Natural killer cell treated with Interleukin-12 subunit alpha and Interleukin-12 subunit beta and Interleukin-15 and Interleukin-18, amount 100 ng/mL, for 72 hours (primary cell): ENCODE measurements around the gene MED8. TPM values are rescaled to one million over a fixed set of nuclear protein-coding genes. Genes with fewer than 3 reads are reported as not detected.

Experiments
- ATAC-seq, 2 donors: fragments of 150-1000 bp; cut with Tn5 transposase in 1 of 2; sonication (Bioruptor Pico), chemical (Tn5 transposase) in 1 of 2; 2 replicates each; pipeline ENCODE4 v1.10.0; 2021
- DNase-seq: peaks from one replicate; pipeline ENCODE4 v3.0.0; 2022; ENCODE audit warnings: low spot score
- H3K27ac Mint-ChIP-seq, 2 donors: 1 replicate in 1 of 2; 2 replicates in 1 of 2; pipeline ENCODE4 v1.8.0; 2022; ENCODE audit warnings: mixed read lengths in 2 of 2, mild to moderate bottlenecking in 1 of 2, moderate library complexity in 1 of 2
- H3K27me3 Mint-ChIP-seq, 2 donors: 1 replicate in 1 of 2; 2 replicates in 1 of 2; pipeline ENCODE4 v1.8.0; 2022; ENCODE audit warnings: mixed read lengths in 2 of 2
- H3K36me3 Mint-ChIP-seq: one replicate; pipeline ENCODE4 v1.8.0; 2022; ENCODE audit warnings: mixed read lengths
- H3K4me1 Mint-ChIP-seq, 2 donors: 1 replicate in 1 of 2; 2 replicates in 1 of 2; pipeline ENCODE4 v1.8.0; 2022; ENCODE audit warnings: low read depth in 2 of 2, mixed read lengths in 2 of 2, mild to moderate bottlenecking in 1 of 2
- H3K4me3 Mint-ChIP-seq: one replicate; pipeline ENCODE4 v1.8.0; 2022; ENCODE audit warnings: mixed read lengths
- H3K9me3 Mint-ChIP-seq: 2 replicates; pipeline ENCODE4 v1.8.0; 2022; ENCODE audit warnings: mixed read lengths
- total RNA-seq, 2 donors: library from RNA; stranded (reverse); gene quantifications; one replicate each; pipeline ENCODE4 v1.2.3, GENCODE V29; 2022

MED8 gene
- total RNA-seq, 2 donors from 2014 or later, result 42.6 to 57.9 TPM

DNA sequence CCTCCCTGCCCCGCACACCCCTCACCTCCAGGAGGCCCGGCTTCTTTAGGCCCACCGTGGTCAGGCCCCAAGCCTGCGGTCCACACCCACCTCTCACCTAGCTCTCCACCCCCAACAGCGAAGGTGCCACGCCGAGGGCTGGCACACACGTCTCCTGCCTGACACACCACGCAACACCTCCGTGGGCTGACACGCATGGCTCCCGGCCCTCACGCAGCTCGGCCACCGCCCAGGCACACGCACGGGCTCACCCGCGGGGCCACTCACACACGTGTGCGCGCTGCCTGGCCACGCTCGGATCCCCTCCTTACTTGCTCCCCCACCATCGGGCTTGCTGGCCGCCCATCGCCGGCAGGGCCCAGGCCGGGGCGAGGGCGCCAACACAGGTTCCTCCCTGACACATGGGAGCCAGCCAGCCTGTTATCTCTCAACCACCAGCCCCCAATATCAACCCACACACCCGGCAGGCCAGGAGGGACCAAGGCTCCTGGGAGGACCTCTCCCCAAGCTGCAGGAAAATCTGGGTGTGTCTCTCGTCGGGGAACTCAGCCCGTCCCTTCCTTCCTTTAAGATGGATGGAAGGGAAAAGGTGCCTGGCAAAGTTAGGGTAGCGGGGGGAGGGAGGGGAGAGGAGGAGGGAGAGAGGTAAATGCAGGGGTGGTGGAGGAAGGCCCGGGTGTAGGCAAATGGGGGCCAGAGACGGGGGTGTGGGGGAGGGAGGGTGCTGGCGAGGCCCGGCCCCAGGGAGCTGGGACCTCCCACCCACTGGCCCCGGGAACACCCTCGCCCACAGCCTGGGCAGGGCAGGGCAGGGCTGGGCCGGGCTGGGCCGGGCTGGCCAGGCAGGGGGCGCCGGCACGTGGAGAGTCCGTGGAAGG, 22.3 kb downstream of the MED8 start:
- Mint-ChIP-seq H3K27ac (peak overlapping the region; percentile 80 to 84), H3K4me1 (peaks cover 43 to 48% of the 10 kb centered on the region in 2 donors), H3K4me3 (peak overlapping the region; percentile 94), H3K9me3 (no peaks in the 10 kb centered on the region), H3K36me3 (peaks cover 11% of the 10 kb centered on the region), H3K27me3 (no peaks in the 10 kb centered on the region)
- ATAC-seq (peak; percentile 77 to 85), DNase-seq (no peak)

DNA sequence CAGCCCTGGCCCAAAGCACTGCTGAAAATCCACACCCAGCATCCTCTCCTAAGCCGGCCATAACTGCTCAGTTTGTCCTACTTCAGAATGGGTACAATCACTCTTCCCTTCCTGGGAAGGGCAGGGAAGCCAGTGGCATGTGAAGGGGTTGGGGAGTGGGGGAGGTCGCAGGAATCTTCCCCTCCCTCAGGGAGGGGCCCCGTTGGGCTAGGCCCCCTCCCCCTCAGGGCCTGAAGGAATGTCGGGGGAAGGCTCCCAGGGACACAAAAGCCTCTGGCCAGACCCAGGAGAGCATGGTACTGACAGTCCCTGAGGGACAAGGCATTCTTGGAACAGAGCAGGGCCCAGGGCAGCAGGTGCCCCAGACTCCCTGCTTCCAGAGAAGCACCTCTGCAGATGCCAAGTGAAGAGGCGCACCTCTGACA, 23.0 kb downstream of the MED8 start:
- no peaks in the 10 kb centered on the region for H3K27me3 Mint-ChIP-seq
- peaks cover 49 to 54% of the 10 kb centered on the region in 2 donors for H3K4me1 Mint-ChIP-seq
- H3K36me3 Mint-ChIP-seq, result peaks cover 17% of the 10 kb centered on the region
- peak overlapping the region; percentile 80 to 84 for H3K27ac Mint-ChIP-seq
- DNase-seq (no peak), ATAC-seq (no peak)
- peak overlapping the region; percentile 94 for H3K4me3 Mint-ChIP-seq
- no peaks in the 10 kb centered on the region for H3K9me3 Mint-ChIP-seq

DNA sequence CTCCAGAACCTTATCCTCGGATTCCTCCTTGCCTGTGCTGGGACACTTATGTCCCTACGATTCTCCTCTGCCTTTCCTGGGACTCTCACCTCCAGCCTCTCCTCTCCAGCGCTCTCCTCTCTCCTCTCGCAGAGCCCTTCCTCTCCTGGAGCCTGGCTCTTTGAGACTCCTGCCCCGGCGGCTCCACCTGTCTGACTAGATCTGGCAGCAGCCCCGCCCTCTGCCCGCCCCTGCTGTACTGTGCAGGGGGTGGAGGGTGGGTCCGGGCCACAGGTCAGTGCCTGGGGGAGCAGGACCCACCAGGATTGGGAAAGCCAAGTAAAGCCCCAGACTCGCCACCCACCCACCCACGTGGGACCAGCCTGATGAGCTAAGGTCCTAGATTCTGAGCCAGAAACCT, 23.4 kb downstream of the MED8 start:
- DNase-seq (no peak), ATAC-seq (no peak)
- Mint-ChIP-seq H3K36me3 (peaks cover 21% of the 10 kb centered on the region), H3K4me3 (peak overlapping the region; percentile 94), H3K9me3 (no peaks in the 10 kb centered on the region), H3K4me1 (peaks cover 54 to 59% of the 10 kb centered on the region in 2 donors), H3K27me3 (no peaks in the 10 kb centered on the region), H3K27ac (peak overlapping the region; percentile 76 to 84)

DNA sequence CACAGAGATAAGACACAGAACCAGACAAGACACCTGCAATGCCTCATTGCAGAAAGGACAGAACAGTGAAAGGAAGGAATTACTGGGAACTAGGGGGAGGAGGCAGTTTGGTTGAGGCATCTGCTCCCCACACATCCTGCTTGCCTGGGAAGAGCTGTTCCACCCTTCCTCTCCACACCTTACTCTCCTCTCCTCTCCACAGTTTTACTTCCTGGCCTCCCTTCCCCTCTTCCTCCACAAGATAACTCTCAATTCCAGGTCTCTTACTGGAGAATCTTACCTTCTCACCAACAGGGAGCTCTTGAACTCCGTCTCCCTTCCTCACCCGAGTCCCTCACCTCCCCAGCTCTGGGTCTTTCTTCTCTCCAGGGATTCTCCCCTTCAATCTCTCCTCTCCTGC, 23.9 kb downstream of the MED8 start:
- H3K4me1 Mint-ChIP-seq, result peaks cover 54 to 58% of the 10 kb centered on the region in 2 donors
- H3K36me3 Mint-ChIP-seq, result peaks cover 22% of the 10 kb centered on the region
- DNase-seq (no peak), ATAC-seq (no peak)
- H3K9me3 Mint-ChIP-seq, result no peaks in the 10 kb centered on the region
- peak overlapping the region; percentile 76 to 84 for H3K27ac Mint-ChIP-seq
- H3K4me3 Mint-ChIP-seq, result peak overlapping the region; percentile 94
- H3K27me3 Mint-ChIP-seq, result no peaks in the 10 kb centered on the region

DNA sequence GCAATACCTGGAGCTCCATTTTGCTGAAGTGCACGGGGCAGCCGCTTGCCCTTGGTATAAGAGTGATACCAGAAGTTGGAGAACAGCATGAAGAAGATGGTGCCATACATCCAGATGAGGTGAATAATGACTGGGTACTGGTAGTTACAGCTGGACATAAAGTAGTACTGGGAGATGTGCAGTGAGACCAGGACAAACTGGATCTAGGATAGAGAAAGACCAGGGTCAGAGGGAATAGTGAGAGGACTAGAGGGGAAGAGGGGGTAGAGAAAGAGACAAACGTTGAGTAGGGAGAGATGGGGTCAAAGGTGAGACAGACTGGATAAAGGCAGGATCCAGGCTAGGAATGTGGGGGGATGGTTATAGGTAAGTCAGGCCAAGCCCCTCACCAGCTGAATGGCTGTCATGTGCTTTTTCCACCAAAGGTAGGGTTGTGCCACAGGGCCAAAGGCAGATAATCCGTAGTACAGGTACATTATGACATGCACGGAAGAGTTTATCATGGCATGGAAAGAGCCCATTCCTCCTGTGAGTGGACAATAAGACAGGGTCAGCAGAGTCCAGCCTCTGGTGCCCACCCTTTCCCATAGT, 25.6 kb downstream of the MED8 start:
- no peak for ATAC-seq

DNA sequence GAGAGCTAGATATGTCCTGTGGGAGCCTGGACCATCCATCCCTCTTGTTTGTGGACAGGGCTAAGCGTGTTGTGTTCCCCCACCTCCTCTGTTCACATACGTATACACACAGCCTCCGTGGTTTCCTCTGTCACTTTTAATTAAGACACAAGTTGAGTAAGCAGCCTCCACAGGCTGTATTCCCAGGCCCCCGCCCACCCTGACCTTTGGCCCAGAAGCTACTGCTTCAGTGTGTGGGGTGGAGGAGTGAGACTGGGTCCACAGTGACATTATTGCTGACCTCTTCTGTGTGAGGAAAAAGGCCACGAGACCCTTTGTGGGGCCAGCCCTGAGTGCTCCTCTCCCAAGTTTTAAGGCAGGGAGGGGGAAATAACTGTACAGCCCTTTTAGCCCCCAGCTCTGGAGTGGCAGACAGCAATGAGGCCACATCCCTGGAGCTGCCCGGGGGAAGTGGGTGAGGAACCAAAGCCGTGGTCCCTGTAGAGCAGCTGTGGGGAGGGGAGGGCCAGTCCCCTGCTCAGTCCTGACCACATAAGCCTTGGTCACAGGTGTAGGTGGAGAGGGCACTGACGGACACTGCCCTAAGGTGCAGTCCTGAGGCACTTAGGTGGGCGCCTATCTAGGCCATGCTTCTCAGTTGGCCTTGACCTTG, 26.2 kb downstream of the MED8 start:
- no peaks in the 10 kb centered on the region for H3K9me3 Mint-ChIP-seq
- H3K4me3 Mint-ChIP-seq, result no peak overlapping the region
- peak overlapping the region; percentile 76 to 84 for H3K27ac Mint-ChIP-seq
- ATAC-seq, result no peak
- peaks cover 22% of the 10 kb centered on the region for H3K36me3 Mint-ChIP-seq
- DNase-seq, result no peak
- H3K4me1 Mint-ChIP-seq, result peaks cover 57 to 62% of the 10 kb centered on the region in 2 donors
- no peaks in the 10 kb centered on the region for H3K27me3 Mint-ChIP-seq

More for the DNA sequence above, 25.6 kb downstream of the MED8 start:
- peaks cover 22% of the 10 kb centered on the region for H3K36me3 Mint-ChIP-seq
- no peak overlapping the region for H3K4me3 Mint-ChIP-seq
- no peaks in the 10 kb centered on the region for H3K27me3 Mint-ChIP-seq
- DNase-seq, result no peak
- no peaks in the 10 kb centered on the region for H3K9me3 Mint-ChIP-seq
- peak overlapping the region; percentile 76 to 84 for H3K27ac Mint-ChIP-seq
- peaks cover 60 to 66% of the 10 kb centered on the region in 2 donors for H3K4me1 Mint-ChIP-seq

DNA sequence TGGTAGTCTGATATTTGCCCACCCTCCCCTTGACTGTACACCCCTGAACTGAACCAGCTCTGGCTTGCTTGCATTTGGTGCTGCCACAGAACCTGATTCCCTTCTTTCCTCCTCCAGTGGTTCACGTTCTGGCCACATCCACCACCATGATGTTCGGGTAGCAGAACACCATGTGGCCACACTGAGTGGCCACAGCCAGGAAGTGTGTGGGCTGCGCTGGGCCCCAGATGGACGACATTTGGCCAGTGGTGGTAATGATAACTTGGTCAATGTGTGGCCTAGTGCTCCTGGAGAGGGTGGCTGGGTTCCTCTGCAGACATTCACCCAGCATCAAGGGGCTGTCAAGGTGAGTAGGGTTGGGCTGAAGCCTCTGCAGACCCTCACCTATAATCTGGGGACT, 29.0 kb downstream of the MED8 start:
- Mint-ChIP-seq H3K4me3 (peak overlapping the region; percentile 97), H3K27ac (peak overlapping the region; percentile 15 to 70), H3K4me1 (peaks cover 47 to 59% of the 10 kb centered on the region in 2 donors), H3K9me3 (no peaks in the 10 kb centered on the region), H3K27me3 (no peaks in the 10 kb centered on the region), H3K36me3 (peaks cover 22% of the 10 kb centered on the region)
- ATAC-seq, result no peak
- DNase-seq, result no peak

DNA sequence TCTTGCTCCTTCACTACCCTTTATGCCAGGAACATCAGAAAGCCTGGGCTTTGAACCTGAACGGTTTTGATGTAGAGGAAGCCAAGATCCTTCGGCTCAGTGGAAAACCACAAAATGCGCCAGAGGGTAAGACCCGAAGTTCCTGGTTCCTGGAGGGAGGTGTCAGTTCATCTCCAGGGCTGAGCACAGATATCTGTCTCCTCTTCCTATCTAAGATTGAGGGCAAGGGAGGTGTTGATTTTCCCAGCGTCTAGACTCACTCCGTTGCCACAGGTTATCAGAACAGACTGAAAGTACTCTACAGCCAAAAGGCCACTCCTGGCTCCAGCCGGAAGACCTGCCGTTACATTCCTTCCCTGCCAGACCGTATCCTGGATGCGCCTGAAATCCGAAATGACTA, 29.9 kb downstream of the MED8 start:
- ATAC-seq (no peak), DNase-seq (no peak)
- Mint-ChIP-seq H3K4me3 (peak overlapping the region; percentile 97), H3K27ac (peak overlapping the region; percentile 70 to 78), H3K9me3 (no peaks in the 10 kb centered on the region), H3K36me3 (peaks cover 22% of the 10 kb centered on the region), H3K27me3 (no peaks in the 10 kb centered on the region), H3K4me1 (peaks cover 37 to 50% of the 10 kb centered on the region in 2 donors)

DNA sequence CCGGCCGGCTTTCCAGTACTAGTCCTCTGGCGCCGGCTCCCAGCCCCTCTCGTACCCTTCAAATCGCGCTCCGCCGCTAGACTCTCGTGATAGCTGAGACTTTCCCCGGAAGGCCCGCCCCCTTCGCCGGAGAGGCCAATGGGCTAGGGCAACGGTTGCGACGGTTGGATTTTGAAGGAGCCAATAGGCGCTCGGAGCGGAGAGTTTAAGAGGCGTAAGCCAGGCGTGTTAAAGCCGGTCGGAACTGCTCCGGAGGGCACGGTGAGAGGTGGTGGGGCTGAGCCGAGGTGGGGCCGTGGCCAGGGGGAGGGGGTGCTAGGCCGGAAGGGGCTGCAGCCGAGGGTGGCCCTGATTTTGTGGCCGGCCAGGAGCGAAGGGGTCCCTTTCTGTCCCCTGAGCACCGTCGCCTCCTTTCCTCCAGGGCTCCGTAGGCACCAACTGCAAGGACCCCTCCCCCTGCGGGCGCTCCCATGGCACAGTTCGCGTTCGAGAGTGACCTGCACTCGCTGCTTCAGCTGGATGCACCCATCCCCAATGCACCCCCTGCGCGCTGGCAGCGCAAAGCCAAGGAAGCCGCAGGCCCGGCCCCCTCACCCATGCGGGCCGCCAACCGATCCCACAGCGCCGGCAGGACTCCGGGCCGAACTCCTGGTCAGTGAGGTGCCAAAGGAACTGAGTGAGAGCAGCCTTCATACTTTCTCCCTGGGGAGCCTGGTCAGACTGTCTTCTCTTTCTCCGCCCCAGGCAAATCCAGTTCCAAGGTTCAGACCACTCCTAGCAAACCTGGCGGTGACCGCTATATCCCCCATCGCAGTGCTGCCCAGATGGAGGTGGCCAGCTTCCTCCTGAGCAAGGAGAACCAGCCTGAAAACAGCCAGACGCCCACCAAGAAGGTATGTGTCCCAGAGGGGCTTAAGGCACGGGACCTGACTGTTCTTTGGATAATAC, 30.6 kb downstream of the MED8 start, which contains the start of gene CDC20:
CDC20 (plus strand) TSS at position 236 of the 948 bp plus-strand sequence; CDS start at position 471, 235 bp downstream.
- DNase-seq, result peak; percentile 98
- Mint-ChIP-seq H3K4me1 (peaks cover 32 to 43% of the 10 kb centered on the region in 2 donors), H3K27me3 (no peaks in the 10 kb centered on the region), H3K27ac (peak within 1 kb of the TSS; percentile 70 to 92), H3K36me3 (peaks cover 18% of the 10 kb centered on the region), H3K9me3 (no peaks in the 10 kb centered on the region), H3K4me3 (peak within 1 kb of the TSS; percentile 97)
- peak; percentile 98 to 99 for ATAC-seq

DNA sequence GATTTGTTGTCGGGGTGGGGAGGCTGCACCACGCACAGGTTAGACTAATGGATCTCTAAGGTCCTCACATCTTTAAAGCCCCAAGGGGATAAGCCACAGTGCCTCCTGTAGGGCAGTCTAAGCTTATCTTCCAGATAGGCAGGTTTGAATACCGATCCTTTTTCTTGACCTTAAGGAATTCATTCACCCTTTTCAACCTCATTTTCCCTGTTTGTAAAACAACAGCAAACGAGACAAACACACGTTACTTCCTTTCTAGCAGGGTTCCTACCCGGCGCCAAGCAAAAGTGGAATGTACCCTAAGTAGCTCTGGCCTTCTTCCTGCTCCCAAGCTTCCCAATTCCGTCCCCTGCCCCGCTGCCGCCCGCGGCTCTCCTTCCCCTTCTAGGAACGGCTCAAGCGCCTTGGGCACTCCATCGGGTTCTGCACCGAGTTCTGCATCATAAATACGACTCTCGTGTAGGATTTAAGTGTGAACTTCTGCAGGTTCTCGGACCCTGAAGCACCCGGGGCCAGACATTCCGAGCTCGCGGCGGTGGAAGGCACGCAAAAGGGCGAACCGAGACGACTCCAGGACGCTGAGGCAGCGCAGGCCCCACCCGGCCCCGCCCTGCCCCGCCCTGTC, 31.4 kb downstream of the MED8 start:
- DNase-seq, result no peak
- Mint-ChIP-seq H3K27ac (peak overlapping the region; percentile 70 to 92), H3K36me3 (peaks cover 14% of the 10 kb centered on the region), H3K4me3 (peak overlapping the region; percentile 97), H3K9me3 (no peaks in the 10 kb centered on the region), H3K4me1 (peaks cover 28 to 38% of the 10 kb centered on the region in 2 donors), H3K27me3 (no peaks in the 10 kb centered on the region)
- peak in 1 of 2 donors; percentile 0 for ATAC-seq

DNA sequence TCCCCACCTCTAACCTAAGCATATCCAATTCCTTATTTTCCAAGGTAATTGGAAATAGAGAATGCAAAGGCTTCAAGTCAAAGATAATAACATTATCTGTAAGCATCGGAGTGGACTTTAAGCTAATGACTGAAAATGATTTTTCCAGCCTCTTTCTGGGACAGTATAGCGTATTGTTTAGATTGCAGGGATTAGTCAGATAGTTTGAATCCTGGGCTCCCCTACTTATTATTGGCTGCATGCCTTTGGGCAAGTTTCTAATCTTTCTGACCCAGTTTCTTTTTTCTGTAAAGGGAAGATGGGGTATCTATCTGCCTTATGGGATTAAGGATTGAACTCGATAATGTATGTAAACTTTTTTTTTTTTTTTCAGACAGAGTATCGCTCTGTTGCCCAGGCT, 32.3 kb downstream of the MED8 start:
- Mint-ChIP-seq H3K9me3 (no peaks in the 10 kb centered on the region), H3K36me3 (peaks cover 11% of the 10 kb centered on the region), H3K27ac (no peak overlapping the region), H3K4me1 (peaks cover 25 to 33% of the 10 kb centered on the region in 2 donors), H3K27me3 (no peaks in the 10 kb centered on the region), H3K4me3 (no peak overlapping the region)
- no peak for DNase-seq
- no peak for ATAC-seq

DNA sequence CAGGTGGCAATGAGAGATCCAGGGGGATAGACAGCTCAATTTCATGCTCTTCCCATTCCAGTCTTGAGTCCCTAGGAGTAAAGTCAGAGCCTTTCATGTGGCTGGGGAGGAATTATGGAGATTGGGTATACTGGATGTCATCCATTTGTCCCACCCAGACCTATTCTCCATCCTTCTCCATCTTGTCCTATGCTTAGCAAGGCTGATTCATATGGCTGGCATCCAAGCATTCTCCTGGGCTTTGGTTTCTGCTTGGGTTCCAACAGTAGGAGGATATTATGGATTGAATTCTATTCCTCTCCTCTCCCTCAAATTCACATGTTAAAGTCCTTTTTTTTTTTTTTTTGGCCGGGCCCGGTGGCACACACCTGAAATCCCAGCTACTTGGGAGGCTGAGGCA, 34.7 kb downstream of the MED8 start:
- Mint-ChIP-seq H3K4me1 (peaks cover 8 to 12% of the 10 kb centered on the region in 2 donors), H3K36me3 (no peaks in the 10 kb centered on the region), H3K27me3 (no peaks in the 10 kb centered on the region), H3K9me3 (no peaks in the 10 kb centered on the region), H3K4me3 (no peak overlapping the region), H3K27ac (no peak overlapping the region)
- ATAC-seq (no peak), DNase-seq (no peak)
